GM18511 (cell line): Measurements from ENCODE around the gene FXYD6.

Experiments
- ATAC-seq: cut with Tn5 transposase; IDR thresholded peaks from one replicate; pipeline ENCODE4 v1.9.1; 2021; ENCODE audit warnings: mild to moderate bottlenecking, moderate library complexity; ENCODE audit not compliant: unreplicated experiment

The FXYD6 gene

DNA sequence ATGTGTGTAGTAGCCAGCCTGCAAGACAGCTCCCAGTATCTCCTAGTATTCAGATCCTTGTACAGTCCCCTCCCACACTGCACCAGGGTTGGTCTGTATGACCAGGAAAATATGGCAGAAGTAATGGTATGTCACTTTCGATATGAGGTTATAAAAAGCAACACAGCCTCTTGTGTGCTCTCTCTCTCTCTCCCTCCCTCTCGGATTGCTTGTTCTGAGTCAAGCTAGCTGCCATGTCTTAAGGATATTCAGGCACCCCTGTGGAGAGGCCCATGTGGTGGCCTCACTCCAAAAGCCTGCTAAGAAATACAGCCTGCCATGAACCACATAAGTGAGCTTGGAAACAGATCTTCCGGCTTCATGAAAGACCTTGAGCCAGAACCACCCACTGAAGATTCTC, 25.4 kb downstream of the FXYD6 start:
- ATAC-seq: no peak

DNA sequence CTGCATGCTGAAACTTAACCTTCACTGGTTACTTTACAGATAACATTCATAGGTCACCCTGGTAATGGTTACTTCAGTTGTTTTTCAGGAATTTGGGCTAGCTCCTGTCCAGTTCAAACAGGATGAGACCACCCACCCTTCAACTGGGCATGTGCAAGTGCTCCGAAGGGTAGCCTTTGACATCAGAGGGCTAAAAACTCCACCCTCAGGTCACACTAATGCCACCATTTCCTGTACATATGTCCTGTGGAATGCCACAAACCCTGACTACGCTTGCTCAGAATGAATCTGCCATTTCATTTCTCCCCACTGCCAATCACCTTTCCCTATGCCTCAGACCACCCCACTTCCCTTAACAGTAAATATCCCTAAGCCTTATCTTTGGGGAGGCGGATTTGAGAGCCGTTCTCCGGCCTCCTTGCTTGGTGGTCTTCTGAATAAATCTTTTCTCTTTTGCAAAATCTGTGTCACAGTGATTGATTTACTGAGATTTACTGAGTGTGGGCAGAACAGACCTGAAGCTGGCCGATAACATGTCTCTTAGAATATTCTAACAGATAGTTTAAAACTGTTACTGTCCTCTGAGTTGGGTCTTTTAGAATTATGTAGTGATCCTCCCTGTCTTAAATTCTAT, 26.6 kb downstream of the FXYD6 start:
- ATAC-seq: no peak

DNA sequence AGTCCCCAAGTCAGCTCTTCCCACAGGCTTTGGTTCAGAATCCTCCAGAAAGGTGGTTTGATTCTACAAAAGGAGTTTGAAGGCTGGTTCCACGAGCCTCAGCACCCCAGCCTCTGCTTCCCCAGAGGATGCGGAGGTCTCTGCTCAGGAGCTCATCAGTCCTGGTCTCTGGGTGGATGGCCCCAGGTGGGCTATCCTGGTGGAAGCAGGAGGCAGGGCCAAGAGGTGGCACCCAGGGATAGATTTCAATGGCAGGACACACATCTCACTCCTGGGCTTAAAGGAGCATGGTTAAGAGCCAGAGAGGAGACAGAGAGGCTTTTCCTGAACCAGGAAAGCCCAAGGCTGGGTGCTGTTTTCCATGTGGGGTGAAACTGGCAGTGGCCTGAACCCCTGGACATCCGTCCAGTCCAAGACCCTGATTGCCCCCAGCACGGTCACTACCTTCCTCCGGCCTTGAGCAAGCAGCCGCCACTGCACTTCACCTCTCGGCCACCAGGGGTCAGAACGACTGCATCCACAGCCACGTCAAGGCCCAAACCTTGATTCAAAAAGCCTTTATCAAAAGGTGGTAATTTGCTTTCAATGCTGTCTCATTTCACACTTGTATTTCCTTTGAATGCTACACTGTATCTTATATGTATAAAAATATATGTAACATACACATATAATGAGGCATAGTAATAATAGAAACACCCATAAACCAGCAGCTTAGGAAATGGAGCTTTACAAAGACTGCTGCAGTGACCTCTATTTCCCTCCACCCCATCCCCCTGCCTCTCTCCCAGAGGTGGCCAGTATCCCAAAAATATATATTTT, 32.6 kb downstream of the FXYD6 start:
- no peak for ATAC-seq

DNA sequence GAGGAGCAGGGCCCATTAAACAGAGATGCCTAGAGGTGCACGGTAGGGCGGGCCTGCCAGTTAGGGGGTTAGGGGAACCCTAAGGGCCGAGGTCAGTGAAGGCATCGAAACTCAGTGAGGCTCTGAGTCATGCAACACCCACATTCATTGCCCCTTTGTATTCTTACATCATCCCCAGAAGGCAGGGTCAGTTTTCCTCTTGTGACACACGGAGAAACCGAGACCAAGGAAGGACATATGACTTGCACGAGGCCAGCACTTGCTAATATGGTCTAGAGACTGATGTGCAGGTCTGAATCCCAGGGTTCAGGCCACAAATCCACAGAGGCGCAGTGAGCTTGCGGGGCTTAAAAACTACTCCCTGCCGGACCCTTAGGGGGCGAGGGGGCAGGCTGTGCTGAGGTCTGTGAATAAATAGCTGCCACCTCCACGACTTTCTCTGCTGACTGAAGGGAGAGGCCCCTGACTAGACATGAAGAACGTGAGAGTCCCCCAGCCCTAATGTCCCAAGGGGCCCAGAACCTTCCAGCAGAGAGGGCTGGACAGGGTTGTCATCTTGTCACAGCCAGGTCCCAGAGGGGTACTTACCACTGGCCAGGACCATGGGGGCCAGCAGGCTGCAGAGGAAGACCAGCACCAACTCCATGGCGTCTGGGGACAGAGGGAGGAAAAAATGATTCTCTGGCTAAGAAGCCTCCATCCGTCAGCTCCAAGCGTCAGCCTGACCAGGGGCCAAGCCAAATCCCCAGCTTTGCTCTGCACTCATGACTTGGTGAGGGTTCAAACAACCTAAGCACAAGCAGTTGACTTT, 34.1 kb downstream of the FXYD6 start:
- no peak for ATAC-seq

DNA sequence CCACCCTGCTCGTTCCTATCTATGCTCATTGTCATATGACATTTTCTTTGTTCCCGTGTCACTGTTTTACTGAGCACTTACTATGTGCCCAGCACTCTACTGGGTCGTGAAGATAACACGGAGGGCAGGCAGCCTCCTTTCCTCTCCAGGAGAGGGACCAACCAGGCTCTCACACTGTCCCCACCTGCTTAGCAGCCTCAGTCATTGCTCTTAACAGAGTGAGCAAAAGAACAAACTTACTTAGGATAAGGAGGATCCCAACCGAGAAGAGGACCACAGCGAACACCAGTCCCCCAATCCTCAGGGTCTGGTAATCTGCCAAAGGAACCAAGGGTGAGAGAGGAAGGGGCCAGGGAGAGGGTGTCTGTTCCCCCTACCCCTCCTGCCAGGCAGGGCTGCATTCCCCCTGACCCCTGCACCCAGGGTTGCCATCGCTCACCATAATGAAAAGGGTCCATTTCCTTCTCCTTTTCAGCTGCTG, 34.9 kb downstream of the FXYD6 start:
- no peak for ATAC-seq

DNA sequence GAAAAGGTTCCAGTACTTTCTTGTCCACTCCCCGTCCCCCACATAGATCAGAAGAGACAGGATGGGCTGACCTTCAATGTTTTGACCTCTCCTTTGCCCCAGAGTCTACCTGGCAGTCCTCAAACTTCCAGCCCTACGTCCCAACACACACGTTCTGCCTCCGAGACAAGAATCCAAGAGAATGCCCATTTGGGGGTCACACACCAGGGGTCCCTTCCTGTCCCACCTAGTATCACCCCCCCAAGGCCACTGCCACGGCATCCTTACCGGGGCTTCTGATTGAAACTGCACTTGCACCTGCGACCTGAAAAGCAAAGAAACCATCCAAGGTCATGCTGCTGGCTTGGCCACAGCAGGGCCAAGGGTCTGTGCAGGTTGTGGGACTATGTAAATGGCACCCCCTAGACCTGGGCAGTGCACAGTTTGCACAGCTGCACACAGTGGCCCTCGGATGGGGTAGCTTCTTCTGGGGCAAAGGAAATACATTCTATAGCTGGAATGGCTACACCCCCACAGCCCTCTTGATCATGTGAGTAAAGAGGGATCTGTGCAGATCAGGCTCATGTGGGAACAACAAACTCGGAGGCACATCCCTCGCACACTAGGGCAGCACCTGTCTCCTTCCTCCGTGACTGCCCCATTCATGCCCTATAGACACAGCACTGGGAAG, 35.4 kb downstream of the FXYD6 start:
- no peak for ATAC-seq

DNA sequence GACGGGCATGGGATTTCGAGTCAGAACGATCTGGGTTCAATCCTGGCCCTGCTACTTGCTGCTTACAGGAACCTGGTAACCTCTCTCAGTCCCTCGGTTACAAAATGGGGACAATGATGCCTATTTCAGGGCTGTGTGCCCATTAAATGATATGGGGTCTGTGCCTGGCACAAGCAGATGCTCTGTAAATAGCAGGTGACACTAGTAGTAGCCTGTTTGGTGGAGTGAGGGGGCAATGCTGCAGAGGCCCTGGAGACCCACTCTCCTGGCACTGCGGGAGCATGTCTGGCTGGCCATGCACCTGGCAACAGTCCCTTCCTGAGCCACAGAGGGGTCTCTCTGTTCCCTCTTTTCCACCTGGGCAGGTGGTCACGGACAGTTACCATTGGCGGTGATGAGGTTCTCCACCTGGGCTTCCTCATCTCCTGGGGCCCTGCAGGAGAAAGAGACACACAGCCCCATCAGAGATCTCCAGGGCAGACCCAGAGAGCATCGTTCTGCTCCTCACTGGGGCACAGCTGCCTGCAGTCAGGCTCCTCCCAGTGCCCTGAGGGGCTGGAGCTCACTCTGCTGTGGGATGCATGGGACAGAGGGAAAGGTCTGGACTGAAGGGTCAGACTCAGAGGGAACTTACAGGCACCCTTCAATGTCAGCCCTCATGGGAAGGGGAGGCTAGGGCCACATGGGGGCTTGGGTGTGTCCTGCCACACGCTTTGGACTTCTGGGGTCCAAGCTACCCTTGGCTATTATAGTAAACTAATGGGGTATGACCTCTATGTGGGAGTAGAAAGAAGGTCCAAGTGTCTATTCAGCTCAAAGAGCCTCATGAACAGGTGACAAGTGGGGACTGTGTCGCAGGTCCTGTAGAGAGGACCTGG, 36.3 kb downstream of the FXYD6 start:
- ATAC-seq: no peak

DNA sequence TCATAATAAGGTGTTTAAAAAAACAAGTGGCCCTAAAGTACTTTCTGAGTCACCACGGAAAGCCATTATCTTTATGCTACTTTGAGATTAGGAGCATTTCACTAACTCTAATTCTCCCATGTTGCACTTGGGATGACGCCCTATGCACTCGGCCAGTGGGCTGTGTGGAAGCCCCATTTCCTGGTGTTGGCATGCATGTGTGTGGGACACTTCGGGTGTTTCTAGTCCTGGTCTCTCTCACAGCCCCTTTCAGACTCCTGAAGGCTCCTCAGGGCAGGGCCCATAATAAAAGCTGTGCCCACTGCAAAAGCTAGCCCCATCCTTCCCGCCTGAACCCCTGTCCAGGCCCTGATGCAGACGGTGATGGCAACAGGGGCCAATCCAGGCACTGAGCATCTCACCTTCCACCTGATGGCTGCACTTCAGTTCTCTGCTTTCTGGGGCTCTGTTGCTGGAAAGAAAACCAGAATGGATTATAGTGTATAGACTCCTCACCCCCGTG, 37.0 kb downstream of the FXYD6 start:
- ATAC-seq: no peak

DNA sequence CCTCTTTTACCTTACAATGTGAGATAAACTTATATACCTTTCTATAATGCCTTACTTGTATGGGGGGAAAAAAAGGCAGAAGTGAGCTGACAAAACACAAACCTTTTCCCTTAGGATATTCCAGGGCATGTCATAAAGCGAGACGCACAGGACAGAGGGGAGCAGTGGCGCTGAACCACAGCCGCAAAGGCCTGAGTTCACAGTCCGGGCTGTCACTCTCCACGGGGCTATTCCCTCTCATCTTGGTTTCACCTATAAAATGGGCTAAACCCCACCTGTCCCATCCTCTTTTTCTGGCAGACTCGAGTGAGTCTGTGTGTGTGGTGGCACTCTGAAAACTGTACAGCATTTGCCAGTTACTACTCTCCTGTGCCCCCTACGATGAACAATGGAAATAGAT, 37.6 kb downstream of the FXYD6 start:
- no peak for ATAC-seq

DNA sequence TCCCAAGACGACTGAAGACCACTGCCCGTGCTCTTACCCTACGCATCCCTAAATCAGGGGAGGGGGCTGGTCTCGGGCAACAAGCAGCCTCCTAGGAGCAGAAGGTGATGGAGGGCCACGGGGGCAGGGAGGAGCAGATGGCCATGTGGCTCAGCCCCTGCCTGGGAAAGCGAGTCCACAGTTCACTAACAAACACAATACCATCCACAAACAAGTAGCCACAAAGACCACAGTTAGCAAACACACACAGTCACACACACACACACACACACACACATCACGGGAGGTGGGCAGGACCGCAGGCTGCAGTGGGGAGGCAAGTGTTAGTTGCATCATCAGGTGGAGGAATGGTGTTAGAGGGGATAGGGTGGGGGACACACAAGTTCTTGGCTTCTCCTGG, 38.7 kb downstream of the FXYD6 start:
- no peak for ATAC-seq

DNA sequence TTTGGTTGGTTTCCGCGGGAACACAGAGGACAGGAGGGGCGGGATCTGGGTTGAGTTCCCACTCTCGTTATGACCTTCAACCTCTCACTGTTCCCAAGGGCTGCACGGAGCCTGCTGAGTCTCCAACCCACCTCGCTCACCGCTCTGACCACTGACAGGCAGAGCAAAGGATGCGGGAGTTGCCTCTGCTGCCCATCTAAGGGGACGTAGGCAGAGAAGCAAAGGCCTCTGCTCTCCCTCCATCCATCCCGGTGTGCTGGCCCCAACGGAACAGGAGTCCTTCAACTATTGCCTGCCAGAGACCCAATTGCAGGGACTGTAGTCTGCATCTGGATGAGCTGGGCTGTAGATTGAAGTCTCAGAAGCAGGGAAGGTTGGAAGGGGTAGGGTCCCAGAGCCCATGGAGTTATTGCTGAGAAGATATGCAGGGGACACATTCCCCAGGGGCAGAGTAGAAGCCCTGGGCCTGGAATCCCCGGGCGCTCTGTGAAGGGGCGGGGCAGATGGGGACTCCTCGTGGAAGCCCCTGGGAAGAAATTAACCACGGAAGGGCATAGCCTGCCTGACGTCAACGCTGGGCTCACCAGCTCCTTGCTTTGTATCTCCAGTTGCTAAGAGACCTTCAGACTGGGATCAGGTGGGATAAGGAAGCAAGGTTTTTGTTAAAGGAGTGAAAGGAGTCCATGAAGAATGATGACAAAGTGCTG, 39.2 kb downstream of the FXYD6 start:
- no peak for ATAC-seq

DNA sequence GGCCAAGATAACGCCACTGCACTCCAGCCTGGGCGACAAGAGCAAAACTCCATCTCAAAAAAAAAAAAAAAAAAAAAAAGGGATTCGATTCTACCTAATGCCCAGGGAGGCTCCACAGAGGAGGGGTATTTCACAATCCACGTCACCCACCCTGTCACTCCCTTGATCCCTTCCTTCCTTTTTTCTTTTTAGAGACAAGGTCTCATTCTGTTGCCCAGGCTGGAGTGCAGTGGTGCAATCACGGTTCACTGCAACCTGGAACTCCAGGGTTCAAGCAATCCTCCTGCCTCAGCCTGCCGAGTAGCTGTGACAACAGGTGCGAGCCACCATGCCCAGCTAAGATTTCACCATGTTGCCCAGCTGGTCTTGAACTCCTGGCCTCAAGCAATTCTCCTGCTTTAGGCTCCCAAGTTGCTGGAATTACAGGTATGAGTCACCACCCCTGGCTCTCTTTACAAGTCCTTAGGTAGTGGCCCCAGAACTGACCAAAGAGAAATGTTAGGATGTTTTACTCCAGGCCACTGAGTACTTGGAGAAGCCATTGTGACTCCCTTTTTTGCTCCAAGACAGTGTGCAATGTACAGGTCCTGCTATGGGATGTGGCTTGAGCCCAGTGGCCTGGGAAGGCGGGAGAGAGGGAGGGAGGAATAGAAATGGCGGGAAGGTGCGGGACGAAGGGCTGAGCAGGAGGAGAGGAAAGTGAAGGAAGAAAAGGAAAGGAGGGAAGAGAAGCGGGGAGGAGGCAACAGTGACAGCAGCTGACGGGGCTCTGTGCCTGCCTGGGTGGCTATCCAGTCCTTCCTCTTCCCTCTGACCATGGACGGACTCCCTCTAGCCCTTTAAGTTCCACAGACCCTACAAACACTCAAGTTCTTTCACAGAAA, 40.1 kb downstream of the FXYD6 start:
- no peak for ATAC-seq

DNA sequence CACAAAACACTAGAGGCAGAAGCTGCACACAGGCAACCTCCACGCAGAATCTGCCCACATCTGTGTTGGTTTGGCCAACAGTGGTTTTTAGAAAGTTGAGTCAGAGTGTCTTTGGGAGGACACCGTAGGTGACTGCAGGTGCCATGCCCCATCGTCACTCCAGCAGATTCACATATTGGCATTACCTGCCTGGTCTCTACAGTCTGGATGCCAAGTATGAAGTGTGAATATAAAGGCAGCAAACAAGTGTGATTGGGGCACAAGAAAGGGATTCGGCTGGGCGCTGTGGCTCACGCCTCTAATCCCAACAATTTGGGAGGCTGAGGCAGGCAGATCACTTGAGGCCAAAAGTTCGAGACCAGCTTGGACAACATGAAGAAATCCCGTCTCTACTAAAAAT, 40.9 kb downstream of the FXYD6 start:
- no peak for ATAC-seq

DNA sequence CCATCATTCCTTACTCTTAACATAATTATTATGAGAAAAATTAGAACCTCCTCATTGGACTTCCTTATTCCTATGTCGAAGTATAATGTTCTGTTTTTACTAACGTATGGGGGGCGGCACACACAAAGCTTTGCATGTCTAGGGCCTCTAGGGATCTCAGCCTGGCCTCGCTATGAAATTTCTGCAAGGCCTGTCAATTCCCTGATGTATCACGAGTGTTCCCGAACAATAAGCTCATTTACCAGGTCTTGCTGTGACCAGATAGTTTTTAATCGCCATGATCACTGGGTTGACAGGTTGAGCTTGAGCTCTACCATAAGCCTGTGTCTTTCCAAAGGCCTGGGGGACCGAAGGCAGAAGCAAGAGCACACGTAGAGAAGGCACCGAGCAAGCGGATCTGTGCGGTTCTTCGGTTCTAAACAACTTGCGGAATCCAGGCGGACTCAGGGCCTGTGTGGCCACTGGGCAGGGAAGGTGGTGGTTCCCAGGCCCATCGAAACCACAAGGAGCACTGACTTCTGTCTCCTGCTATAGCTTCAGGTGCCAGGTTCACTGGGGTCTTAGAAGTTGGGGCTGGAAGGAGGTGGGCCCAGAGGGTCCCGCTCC, 41.5 kb downstream of the FXYD6 start:
- no peak for ATAC-seq

DNA sequence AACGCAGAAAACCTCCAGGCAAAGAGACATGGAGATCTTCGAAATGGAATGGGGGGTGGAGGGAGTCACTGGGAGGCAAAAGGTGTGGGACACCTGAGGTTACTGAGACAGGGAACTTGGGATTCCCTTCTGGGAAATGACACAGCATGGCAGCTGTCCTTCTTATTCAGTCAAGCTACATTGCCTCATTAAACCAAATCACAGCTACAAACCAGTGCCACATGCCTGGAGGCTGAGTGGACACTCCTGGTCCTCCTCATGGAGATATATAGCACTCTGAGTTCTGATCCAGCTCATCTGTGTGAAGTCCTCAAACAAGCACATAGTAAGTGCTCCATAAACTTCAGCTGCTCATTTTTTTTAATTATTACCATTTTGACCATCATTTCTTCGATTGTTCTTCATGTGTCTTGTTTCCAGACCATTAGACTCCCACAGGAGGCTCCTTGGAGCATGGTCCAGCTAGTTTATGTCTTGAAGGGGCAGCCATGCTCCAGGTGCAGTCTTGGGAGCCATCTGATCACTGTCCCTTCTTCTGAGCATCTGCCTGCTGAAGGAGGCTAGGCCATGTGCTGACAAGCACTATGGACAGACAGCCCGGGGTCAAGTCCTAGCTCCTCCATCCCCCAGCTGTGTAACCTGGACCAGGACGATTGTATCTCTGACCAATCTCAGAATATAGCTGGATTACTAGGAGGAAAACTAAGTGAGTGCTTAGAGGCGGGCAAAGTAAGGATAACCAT, 42.2 kb downstream of the FXYD6 start:
- ATAC-seq: no peak

DNA sequence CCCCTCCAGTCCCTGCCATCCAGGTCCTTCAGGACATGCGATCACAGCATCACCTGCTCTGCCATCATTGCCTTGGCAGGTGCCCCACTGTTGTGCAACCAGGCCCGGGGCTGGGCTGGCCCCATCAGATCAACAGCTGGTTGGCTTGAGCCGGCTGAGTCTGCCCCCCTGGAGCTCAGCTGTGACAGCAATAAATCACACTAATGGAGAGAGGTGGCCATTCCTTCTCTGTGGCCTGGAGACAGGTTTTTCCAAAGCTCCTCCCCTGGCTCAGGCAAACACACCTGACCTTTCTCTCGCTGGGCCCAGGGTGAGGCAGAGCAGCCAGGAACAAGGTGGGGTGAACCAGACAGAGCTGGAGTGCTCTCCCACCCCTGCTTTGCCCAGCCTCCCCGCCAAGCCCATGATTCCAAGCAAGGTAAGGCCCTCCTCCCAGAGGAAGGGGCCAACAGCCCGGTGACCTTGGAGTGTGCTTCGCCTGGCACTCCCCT, 43.0 kb downstream of the FXYD6 start:
- ATAC-seq: no peak

DNA sequence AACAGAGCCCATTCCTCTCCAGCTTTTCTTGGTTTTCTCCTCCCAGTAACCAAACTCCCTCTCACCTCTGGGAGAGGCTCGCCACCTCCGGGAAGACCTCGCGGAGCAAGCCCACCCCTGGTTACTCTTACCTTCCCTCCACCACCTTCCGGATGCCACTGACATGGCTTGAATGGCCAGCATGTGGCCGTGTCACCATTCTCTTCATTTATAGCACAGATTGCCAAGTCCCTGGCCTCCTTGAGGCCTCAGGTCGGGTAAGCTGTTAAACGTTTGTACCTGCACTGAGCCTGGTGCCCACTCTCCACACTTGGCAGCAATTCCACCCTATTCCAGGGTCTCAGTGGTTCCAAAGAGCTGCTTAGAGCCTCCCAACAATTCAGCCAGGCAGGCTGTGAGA, 43.9 kb downstream of the FXYD6 start:
- ATAC-seq: no peak
